ENCODE measurements around the gene PTPN22.

PTPN22 gene

GRCh38 chr1:113787663-113788062, 83.8 kb downstream of the PTPN22 start:
- POLR2A ChIA-PET, result interaction anchor here (1.8 kb wide), 1 partner anchor 27 kb away, joined by 4 read pairs; no protein-coding TSS in a partner anchor
- TF ChIP-seq ZNF384 (IDR thresholded peaks at IDR 0.05) (no peak), BHLHE40 (IDR thresholded peaks at IDR 0.05; ENCODE audit: borderline replicate concordance) (no peak), FOXK2 (IDR thresholded peaks at IDR 0.05) (no peak), SP1 (IDR thresholded peaks at IDR 0.05) (no peak), HDGF (IDR thresholded peaks at IDR 0.05; ENCODE audit: borderline replicate concordance) (no peak), FOXA1 (IDR thresholded peaks at IDR 0.05) (no peak)
- CTCF ChIA-PET, result no interaction called here
- DNase-seq (ENCODE audit: extremely low spot score), result no peak

DNA sequence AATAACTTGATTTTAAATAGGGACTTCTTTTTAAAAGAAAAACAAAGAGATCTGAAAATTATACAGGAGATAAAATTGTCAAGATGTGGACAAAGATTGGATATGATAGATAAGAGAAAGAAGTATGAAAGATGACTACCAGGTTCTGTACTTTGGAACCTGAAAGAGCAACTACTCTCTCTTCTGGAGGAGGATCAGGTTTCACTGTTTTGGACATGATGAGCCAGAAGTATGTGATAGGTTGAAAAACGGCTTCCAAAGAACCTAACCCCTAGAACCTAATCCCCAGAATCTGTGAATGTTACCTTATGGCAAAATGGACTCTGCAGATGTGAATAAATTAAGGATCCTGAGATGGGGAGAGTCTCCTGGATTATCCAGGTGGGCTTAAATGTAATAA, 85.4 kb downstream of the PTPN22 start:
- peak; percentile 28 for DNase-seq (ENCODE audit: extremely low spot score)
- POLR2A ChIA-PET, result interaction anchor here (1.8 to 2.3 kb wide), 2 partner anchors 26 to 27 kb away, joined by 4 to 7 read pairs; partner anchors contain the start of gene PHTF1
- TF ChIP-seq LEF1 (IDR thresholded peaks at IDR 0.05; ENCODE audit: borderline replicate concordance) (no peak), FOXM1 (IDR thresholded peaks at IDR 0.05; ENCODE audit: borderline replicate concordance) (no peak), ZNF384 (IDR thresholded peaks at IDR 0.05) (no peak), ELF4 (IDR thresholded peaks at IDR 0.05) (no peak), NFRKB (IDR thresholded peaks at IDR 0.05) (no peak)
- CTCF ChIA-PET, result no interaction called here

DNA sequence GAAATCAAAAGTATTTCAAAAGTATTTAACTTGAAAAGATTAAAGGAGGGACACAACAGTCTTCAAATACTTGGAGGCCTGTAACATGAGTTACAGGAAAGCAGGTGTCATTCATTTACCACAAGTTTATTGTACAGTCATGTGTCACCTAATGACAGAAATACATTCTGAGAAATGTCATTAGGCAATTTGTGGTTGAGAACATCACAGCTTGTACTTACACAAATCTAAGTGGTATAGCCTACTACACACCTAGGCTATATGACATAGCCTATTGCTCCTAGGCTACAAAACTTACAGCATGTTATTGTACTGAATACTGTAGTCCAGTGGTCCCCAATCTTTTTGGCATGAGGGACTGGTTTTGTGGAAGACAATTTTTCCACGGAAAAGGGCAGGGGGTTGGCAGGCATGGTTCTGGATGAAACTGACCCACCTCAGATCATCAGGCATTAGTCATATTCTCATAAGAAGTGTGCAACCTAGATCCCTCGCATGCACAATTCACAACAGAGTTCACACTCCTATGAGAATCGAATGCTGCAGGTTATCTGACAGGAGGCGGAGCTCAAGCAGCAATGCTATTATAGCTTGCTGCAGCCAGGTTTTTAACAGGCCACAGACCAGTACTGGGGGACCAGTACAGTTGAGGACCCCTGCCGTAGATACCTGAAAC, 87.3 kb downstream of the PTPN22 start:
- ChIA-PET POLR2A (interaction anchor here (1.1 to 2.3 kb wide), 2 partner anchors 26 to 28 kb away, joined by 3 to 7 read pairs; partner anchors contain the start of genes PHTF1 and RSBN1), CTCF (no interaction called here)
- TF ChIP-seq FOXK2 (IDR thresholded peaks at IDR 0.05), result no peak
- TF ChIP-seq LEF1 (IDR thresholded peaks at IDR 0.05; ENCODE audit: borderline replicate concordance), result no peak
- TF ChIP-seq L3MBTL2 (conservative IDR thresholded peaks at IDR 0.05), result no peak
- TF ChIP-seq CTBP1 (IDR thresholded peaks at IDR 0.05; ENCODE audit: borderline replicate concordance), result no peak
- no peak for TF ChIP-seq HDGF (IDR thresholded peaks at IDR 0.05; ENCODE audit: borderline replicate concordance)
- TF ChIP-seq, protein P1, sequence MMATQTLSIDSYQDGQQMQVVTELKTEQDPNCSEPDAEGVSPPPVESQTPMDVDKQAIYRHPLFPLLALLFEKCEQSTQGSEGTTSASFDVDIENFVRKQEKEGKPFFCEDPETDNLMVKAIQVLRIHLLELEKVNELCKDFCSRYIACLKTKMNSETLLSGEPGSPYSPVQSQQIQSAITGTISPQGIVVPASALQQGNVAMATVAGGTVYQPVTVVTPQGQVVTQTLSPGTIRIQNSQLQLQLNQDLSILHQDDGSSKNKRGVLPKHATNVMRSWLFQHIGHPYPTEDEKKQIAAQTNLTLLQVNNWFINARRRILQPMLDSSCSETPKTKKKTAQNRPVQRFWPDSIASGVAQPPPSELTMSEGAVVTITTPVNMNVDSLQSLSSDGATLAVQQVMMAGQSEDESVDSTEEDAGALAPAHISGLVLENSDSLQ (IDR thresholded peaks at IDR 0.05), result no peak
- no peak for TF ChIP-seq SP1 (IDR thresholded peaks at IDR 0.05)
- no peak for TF ChIP-seq SUZ12 (IDR thresholded peaks at IDR 0.05)
- TF ChIP-seq FOXA1 (IDR thresholded peaks at IDR 0.05), result no peak
- TF ChIP-seq ELF4 (IDR thresholded peaks at IDR 0.05), result no peak
- TF ChIP-seq ZNF384 (IDR thresholded peaks at IDR 0.05), result no peak
- TF ChIP-seq NFRKB (IDR thresholded peaks at IDR 0.05), result no peak
- TF ChIP-seq ARNT (IDR thresholded peaks at IDR 0.05), result no peak
- no peak for TF ChIP-seq BHLHE40 (IDR thresholded peaks at IDR 0.05; ENCODE audit: borderline replicate concordance)
- DNase-seq (ENCODE audit: extremely low spot score), result no peak

DNA sequence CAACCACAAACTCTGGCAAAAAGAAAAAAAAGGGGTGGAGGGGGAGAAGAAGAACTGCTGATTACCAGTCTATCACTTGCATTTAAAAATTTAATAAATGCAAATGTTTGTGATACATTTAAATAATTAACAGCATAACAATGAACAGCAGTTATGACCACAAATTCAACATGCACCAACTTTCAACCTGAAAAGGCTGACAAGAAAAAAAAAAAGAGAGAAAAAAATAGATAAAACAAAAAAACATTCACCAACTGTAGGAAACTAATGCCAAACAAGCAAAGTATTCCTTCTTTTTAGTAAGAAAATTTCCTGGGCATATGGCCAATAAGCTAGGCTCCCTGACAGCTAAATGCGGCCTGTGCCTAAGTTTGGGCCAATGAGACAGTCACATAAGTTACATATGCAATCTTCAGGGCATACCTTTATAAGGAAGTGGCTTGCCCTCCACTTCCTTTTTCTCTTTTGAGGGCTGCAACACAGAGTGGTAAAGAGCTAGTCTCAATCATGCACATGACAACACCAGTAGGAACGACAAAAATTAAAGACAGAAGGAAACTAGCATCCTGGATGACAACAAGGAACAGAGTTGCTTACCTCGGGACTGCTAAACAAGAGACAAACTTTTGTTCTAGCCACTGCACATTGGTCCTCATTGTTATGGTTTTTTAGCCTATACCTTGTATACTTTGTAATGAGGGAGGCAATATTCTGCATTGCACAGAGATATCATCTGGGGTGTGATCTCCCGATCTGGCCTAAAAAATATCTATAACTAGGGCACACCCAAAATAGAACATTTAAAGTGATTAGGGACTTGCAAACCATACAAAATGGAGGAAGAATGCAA, 88.0 kb downstream of the PTPN22 start:
- DNase-seq (ENCODE audit: extremely low spot score), result no peak
- ChIA-PET POLR2A (interaction anchor here (0.9 to 1.1 kb wide), 2 partner anchors 24 to 29 kb away, joined by 3 to 4 read pairs; partner anchors contain the start of genes PHTF1 and RSBN1), CTCF (no interaction called here)
- TF ChIP-seq CTBP1 (IDR thresholded peaks at IDR 0.05; ENCODE audit: borderline replicate concordance), result no peak
- TF ChIP-seq ZNF384 (IDR thresholded peaks at IDR 0.05), result no peak
- TF ChIP-seq ELF4 (IDR thresholded peaks at IDR 0.05), result no peak
- no peak for TF ChIP-seq FOXM1 (IDR thresholded peaks at IDR 0.05; ENCODE audit: borderline replicate concordance)
- TF ChIP-seq, protein P1 (IDR thresholded peaks at IDR 0.05), result no peak
- TF ChIP-seq BHLHE40 (IDR thresholded peaks at IDR 0.05; ENCODE audit: borderline replicate concordance), result no peak
- no peak for TF ChIP-seq FOXK2 (IDR thresholded peaks at IDR 0.05)
- TF ChIP-seq FOXA1 (IDR thresholded peaks at IDR 0.05), result no peak
- TF ChIP-seq LEF1 (IDR thresholded peaks at IDR 0.05; ENCODE audit: borderline replicate concordance), result no peak
- no peak for TF ChIP-seq TARDBP (IDR thresholded peaks at IDR 0.05)
- no peak for TF ChIP-seq SUZ12 (IDR thresholded peaks at IDR 0.05)

DNA sequence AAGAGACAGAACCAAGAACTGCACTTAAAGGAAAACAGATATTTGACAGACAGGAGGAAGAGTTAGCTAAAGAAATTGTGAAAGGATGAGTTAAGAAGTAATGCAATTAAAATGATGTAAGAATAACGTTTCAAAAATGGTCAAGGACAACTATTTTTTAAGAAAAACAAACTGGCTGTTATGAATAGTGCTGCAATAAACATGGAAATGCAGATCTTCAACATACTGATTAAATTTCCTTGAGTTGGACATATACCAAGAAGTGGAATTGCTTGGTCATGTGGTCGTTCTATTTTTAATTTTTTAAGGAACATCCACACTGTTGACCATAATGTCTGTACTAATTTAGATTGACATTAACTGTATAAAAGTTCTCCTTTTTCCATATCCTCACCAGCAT, 89.1 kb downstream of the PTPN22 start:
- DNase-seq (ENCODE audit: extremely low spot score), result no peak
- ChIA-PET CTCF (no interaction called here), POLR2A (no interaction called here)
- TF ChIP-seq, protein P1 (IDR thresholded peaks at IDR 0.05), result no peak
- TF ChIP-seq FOXK2 (IDR thresholded peaks at IDR 0.05), result no peak
- no peak for TF ChIP-seq ARNT (IDR thresholded peaks at IDR 0.05)

- ChIA-PET POLR2A (interaction anchor here (1.1 kb wide), 1 partner anchor 150 kb away, joined by 3 read pairs; no protein-coding TSS in a partner anchor), CTCF (no interaction called here)
- no peak for DNase-seq (ENCODE audit: extremely low spot score)
- TF ChIP-seq ARNT (IDR thresholded peaks at IDR 0.05), result no peak
- TF ChIP-seq CTBP1 (IDR thresholded peaks at IDR 0.05; ENCODE audit: borderline replicate concordance), result no peak
- no peak for TF ChIP-seq NFRKB (IDR thresholded peaks at IDR 0.05)
- TF ChIP-seq HDGF (IDR thresholded peaks at IDR 0.05; ENCODE audit: borderline replicate concordance), result no peak
- TF ChIP-seq SUZ12 (IDR thresholded peaks at IDR 0.05), result no peak
- TF ChIP-seq TARDBP (IDR thresholded peaks at IDR 0.05), result no peak
- no peak for TF ChIP-seq LEF1 (IDR thresholded peaks at IDR 0.05; ENCODE audit: borderline replicate concordance)
- TF ChIP-seq, protein P1 (IDR thresholded peaks at IDR 0.05), result no peak
- TF ChIP-seq BHLHE40 (IDR thresholded peaks at IDR 0.05; ENCODE audit: borderline replicate concordance), result no peak
- TF ChIP-seq FOXA1 (IDR thresholded peaks at IDR 0.05), result no peak
- no peak for TF ChIP-seq ELF4 (IDR thresholded peaks at IDR 0.05)
- no peak for TF ChIP-seq SP1 (IDR thresholded peaks at IDR 0.05)
- TF ChIP-seq FOXM1 (IDR thresholded peaks at IDR 0.05; ENCODE audit: borderline replicate concordance), result no peak
- TF ChIP-seq FOXK2 (IDR thresholded peaks at IDR 0.05), result no peak
- TF ChIP-seq ZNF384 (IDR thresholded peaks at IDR 0.05), result no peak
- TF ChIP-seq L3MBTL2 (conservative IDR thresholded peaks at IDR 0.05), result no peak
Observed at GRCh38 chr1:113780374-113781146, 91.0 kb downstream of the PTPN22 start.
